ENCODE results near the gene RBMS1.
"Not testable (repeated sequence)": the region's sequence is repeated elsewhere in the genome, so short reads cannot be mapped to it uniquely, and the experiment has no call there.

Gene RBMS1

GRCh38 chr2:160501370-160501769 is 7.8 kb upstream of the RBMS1 start:
- no peak for DNase-seq (ENCODE audit: low spot score)

- no peak for DNase-seq (ENCODE audit: low spot score)
Measured at GRCh38 chr2:160499865-160500264, 6.3 kb upstream of the RBMS1 start.

GRCh38 chr2:160498137-160498536 is 4.5 kb upstream of the RBMS1 start:
- DNase-seq (ENCODE audit: low spot score): no peak

- no peak for DNase-seq (ENCODE audit: low spot score)
Measured at GRCh38 chr2:160494201-160494644, 616 bp upstream of the RBMS1 start.

DNA sequence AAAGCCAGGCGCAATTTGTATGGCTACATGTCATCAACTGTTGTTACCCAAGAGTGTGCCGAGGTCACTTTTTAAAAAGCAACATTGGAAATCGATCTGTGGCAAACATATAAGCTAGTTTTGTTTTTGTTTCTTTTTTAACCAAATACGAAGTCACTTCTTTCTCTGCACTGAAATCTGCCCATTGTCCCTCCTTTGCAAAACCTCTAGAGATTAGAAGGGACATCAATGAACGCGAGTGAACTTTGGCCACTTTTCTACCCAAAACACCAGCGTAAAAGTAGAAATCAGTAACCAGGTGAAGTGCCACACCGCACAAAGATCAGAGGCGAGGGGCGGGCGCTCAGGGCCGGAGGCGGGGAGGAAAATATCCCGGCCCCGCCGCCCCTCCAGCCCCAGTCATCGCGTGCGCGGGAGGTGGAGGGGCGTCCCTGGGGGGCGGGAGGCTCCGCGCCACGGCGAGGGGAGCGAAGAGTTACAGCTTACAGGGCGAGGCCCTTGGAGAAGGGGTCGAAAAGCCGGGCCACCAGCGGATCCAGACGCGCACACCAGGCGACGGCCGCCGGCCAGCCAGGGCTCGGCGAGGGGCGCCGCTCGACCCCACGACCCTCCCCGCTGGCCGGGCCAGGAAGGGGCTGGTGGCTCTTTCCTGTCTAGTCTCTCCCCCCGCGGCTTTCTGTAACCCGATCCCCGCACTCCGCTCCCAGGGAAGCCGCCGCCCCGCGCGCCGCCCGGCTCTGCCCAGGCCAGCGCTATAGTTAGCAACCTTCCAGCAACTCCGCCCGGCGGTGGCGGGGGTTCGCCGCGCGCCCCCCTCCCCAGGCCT is 993 bp downstream of the RBMS1 start:
- no peak for DNase-seq (ENCODE audit: low spot score)

DNA sequence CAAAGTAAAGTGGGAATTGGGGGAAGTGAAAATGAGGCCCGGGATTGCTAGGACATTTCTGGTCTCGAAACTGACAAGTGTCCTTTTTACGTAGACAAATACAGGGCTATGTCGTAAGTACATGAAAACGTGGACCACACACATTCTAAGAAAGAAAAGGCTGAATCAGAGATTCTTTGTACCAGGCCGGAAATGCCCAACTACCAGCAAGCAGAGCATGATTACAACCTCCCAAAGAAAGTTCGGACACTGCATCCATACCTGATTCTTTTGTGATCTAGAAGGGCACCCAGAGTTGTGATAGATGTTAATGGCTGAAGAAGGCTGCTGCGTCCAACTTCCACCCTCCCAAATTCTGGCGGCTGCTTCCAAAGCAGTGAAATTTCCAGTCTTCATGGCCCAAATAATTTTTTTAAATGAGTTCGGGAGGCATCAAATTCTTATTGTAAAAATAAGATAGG is 1.7 kb downstream of the RBMS1 start:
- DNase-seq (ENCODE audit: low spot score): no peak

- DNase-seq (ENCODE audit: low spot score): no peak
Measured at GRCh38 chr2:160490733-160491685, 2.6 kb downstream of the RBMS1 start.

DNA sequence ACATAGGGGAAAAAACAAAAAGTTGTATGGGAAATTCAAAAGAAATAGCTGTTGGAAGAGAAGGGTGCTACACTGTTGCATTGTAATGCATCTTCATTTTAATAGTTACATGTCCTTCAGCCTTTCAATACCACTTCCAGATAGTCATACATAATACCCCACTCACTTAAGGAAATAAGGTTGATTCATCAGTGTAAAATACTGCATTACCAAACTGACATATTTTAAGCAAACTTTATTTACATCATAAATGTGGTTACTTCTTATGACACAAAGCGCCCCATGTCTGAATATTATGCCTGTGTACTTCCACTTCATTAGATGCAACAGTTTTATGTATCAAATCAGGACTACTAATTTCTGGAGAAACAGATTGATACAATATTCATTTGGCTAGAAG is 4.5 kb downstream of the RBMS1 start:
- DNase-seq (ENCODE audit: low spot score): no peak

- not testable (repeated sequence) for DNase-seq (ENCODE audit: low spot score)
Measured at GRCh38 chr2:160488289-160488688, 5.3 kb downstream of the RBMS1 start.

DNA sequence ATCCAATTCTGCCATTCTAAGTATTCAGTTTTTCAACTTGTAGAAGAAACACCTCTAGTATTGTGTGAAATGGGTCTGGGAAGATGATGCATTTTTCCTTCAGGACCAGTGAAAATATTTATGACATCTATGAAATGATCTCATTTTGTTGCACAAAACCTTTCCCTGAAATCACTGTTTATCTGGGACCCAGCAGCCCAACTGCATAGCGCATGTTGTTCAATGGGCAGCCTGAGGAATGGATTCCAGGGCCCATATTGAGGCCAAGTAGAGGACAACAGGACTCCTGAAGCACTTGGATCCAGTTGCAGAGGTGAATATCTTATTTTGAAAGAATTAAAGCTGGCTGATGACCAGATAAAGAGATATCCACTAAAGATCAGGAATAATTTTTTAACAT is 7.3 kb downstream of the RBMS1 start:
- DNase-seq (ENCODE audit: low spot score): no peak

DNA sequence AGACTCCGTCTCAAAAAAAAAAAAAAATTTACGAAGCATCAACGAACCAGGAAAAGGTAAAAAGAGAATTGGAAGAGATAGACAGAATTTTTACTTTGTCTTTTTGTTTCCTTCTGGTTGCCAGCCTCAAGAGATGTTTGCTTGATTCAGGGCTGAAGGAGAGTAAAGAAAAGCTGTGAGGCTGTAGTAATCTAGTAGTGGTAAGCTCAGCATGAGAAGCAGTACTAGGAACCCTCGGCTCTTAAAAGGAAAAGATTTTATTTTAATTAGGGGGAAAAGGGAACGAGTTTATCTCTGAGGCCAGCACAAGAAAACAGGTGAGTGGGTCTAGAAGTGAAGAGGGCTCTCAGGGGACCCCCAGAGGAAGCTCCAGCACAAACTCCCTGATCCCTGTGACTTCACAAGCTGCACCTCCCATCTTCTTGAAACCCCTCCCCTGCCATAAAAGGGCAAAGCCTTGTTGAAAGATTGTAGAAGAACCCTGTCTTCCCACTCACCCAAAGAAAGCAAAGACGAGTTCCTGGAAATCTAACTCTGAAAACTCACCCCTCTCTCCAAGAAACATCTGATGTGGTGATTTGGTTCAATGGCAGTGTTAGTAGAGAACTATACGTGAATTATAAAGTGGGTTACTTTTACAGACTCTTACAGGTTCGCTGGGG is 8.6 kb downstream of the RBMS1 start:
- DNase-seq (ENCODE audit: low spot score): no peak

GRCh38 chr2:160482673-160483072 is 10.9 kb downstream of the RBMS1 start:
- no peak for DNase-seq (ENCODE audit: low spot score)

GRCh38 chr2:160479269-160479668 is 14.3 kb downstream of the RBMS1 start:
- DNase-seq (ENCODE audit: low spot score): no peak

DNA sequence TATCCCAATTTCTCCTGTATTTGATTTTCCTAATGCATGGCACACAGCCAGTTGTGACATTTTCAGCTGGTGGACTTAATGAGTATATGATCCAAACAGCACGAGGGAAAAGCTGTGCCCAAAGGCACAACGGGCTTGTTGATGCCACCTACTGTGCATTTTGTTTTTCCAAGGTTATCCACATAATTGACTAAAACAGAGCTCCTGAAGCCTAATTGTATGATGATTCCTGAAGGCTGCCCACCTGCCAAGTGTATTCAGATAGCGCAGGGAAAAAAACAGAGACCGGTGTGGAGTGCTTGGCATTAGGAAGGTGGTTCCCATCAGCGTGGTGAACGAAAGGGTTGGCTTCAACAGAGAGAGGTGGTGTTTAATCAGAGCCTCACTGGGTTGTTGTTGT is 14.9 kb downstream of the RBMS1 start:
- DNase-seq (ENCODE audit: low spot score): no peak

- no peak for DNase-seq (ENCODE audit: low spot score)
Measured at GRCh38 chr2:160477032-160477431, 16.6 kb downstream of the RBMS1 start.

GRCh38 chr2:160474891-160475787 is 18.5 kb downstream of the RBMS1 start:
- DNase-seq (ENCODE audit: low spot score): no peak

GRCh38 chr2:160474319-160474645 is 19.3 kb downstream of the RBMS1 start:
- DNase-seq (ENCODE audit: low spot score): no peak

- no peak for DNase-seq (ENCODE audit: low spot score)
Measured at GRCh38 chr2:160473468-160474318, 19.9 kb downstream of the RBMS1 start.

- no peak for DNase-seq (ENCODE audit: low spot score)
Measured at GRCh38 chr2:160472839-160473251, 20.8 kb downstream of the RBMS1 start.

DNA sequence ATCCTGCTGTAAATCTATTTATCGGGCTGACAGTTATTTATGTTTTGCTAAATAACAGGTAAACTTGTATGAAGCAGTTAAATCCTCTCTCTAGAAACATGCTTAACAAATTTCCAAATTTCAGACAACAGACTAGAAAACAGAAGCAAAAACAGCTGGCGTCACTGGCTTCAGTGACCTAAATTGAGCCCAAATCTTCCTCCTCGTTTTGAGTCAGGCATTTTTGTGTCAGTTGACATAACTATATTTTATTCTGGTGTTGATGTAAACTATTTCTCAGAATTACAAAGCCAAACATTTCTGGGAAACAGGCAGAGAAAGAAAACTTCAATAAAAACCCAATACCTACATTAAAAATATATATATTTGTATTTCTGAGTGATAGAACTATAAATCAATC is 21.7 kb downstream of the RBMS1 start:
- no peak for DNase-seq (ENCODE audit: low spot score)
